ENCODE results near the gene ADAMTSL1. TPM values are rescaled to one million over a fixed set of nuclear protein-coding genes. Genes with fewer than 3 reads are reported as not detected.

The ADAMTSL1 gene
- total RNA-seq, 1 experiment from 2014 or later = not detected

DNA sequence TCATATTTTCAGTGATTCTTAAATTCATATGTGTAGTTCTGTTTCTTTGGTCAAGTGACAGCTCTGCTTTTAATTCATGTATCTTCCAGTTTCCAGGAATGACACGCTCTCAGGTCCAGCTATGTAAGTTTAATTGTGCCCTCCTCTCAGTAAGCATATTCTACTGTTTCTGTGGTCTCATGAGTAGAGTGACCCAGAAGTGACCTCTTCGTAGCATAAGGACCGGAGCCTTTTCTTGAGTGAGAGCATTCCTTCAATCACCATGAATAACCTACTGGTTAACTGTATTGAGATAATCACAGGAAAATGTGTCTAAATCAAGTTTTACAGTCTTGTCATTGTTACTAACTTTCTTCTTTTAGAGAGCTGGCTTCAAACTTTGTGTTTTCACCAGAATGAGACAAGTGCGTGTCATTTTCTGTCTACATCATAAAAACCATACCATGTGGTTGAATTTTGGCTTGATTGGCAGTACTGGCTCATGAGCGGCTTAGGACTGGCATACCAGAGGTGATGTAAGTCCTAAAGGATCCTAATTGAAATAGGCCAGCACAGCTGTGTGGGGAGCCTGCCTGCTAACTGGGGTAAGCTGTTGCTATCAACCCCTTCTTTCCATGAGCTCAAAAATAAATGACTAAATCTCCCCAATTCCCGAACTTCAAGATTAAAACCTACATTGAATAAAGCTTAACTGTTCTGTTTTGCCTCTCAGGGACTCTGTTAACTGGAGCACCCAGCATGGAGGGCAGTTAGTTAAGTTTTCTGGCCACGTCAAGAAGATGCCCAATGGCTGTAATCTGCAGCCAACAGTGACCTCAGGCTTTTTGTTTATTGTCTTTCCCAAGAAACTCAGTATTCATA, 4.8 kb downstream of the ADAMTSL1 start:
- BruUV-seq (replicated peaks) = no TSS peak
- Histone ChIP-seq H3K4me1 (ENCODE audit: control insufficient read depth in 1 of 2, insufficient read depth in 2 of 2, low read length in 2 of 2) (no peaks in the 10 kb centered on the region), H3K9me2 (ENCODE audit: insufficient read depth) (no peaks in the 10 kb centered on the region), H2AFZ (ENCODE audit: low read depth, low read length, poor library complexity, severe bottlenecking) (no peak overlapping the region), H3K9ac (ENCODE audit: low read length) (no peak overlapping the region), H4K20me1 (ENCODE audit: insufficient read depth) (no peaks in the 10 kb centered on the region), H3K27me3 (ENCODE audit: insufficient read depth, low read length) (no peaks in the 10 kb centered on the region), H3K4me2 (ENCODE audit: low read length) (no peak overlapping the region), H3K9me3 (ENCODE audit: control insufficient read depth in 1 of 2, insufficient read depth in 1 of 2, low read depth in 1 of 2, low read length in 2 of 2) (no peaks in the 10 kb centered on the region; a peak in 1 of 4 replicates), H3K36me3 (ENCODE audit: control insufficient read depth in 1 of 2, insufficient read depth in 2 of 2, low read length in 2 of 2) (no peaks in the 10 kb centered on the region), H3K4me3 (replicated peaks in 1 of 2; ENCODE audit: low read depth in 1 of 2, low read length in 2 of 2) (no peak overlapping the region), H3K79me2 (ENCODE audit: insufficient read depth, low read length) (no peaks in the 10 kb centered on the region), H3K27ac (ENCODE audit: low read depth, low read length) (no peak overlapping the region)
- ChIA-PET RAD21 (ENCODE audit: low non-redundant PET in 1 of 2, low total read pairs in 2 of 2, uncharacterized antibody in 2 of 2, unreplicated experiment in 2 of 2) (no interaction called here), CTCF (no interaction called here), POLR2A (no interaction called here)
- intact Hi-C loops (cut with micrococcal nuclease) = no loop called here
- DNase-seq (ENCODE audit: low read depth, low spot score) (no peak), ATAC-seq (no peak)
- TF ChIP-seq CEBPB (IDR thresholded peaks at IDR 0.05; ENCODE audit: low read depth) = no peak
- TF ChIP-seq, protein P1, sequence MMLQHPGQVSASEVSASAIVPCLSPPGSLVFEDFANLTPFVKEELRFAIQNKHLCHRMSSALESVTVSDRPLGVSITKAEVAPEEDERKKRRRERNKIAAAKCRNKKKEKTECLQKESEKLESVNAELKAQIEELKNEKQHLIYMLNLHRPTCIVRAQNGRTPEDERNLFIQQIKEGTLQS (IDR thresholded peaks at IDR 0.05) = no peak
- TF ChIP-seq JUND (IDR thresholded peaks at IDR 0.05) = no peak
- TF ChIP-seq, protein P2, sequence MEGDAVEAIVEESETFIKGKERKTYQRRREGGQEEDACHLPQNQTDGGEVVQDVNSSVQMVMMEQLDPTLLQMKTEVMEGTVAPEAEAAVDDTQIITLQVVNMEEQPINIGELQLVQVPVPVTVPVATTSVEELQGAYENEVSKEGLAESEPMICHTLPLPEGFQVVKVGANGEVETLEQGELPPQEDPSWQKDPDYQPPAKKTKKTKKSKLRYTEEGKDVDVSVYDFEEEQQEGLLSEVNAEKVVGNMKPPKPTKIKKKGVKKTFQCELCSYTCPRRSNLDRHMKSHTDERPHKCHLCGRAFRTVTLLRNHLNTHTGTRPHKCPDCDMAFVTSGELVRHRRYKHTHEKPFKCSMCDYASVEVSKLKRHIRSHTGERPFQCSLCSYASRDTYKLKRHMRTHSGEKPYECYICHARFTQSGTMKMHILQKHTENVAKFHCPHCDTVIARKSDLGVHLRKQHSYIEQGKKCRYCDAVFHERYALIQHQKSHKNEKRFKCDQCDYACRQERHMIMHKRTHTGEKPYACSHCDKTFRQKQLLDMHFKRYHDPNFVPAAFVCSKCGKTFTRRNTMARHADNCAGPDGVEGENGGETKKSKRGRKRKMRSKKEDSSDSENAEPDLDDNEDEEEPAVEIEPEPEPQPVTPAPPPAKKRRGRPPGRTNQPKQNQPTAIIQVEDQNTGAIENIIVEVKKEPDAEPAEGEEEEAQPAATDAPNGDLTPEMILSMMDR (IDR thresholded peaks at IDR 0.05 in 2 of 3, conservative IDR thresholded peaks at IDR 0.05 in 1 of 3; ENCODE audit: borderline replicate concordance in 1 of 3, insufficient read depth in 1 of 3, low read depth in 2 of 3, low read length in 2 of 3) = no peak
- TF ChIP-seq POLR2A (IDR thresholded peaks at IDR 0.05; ENCODE audit: borderline replicate concordance, extremely low read depth, insufficient read depth, insufficient read length) = no peak
- TF ChIP-seq, protein P3, sequence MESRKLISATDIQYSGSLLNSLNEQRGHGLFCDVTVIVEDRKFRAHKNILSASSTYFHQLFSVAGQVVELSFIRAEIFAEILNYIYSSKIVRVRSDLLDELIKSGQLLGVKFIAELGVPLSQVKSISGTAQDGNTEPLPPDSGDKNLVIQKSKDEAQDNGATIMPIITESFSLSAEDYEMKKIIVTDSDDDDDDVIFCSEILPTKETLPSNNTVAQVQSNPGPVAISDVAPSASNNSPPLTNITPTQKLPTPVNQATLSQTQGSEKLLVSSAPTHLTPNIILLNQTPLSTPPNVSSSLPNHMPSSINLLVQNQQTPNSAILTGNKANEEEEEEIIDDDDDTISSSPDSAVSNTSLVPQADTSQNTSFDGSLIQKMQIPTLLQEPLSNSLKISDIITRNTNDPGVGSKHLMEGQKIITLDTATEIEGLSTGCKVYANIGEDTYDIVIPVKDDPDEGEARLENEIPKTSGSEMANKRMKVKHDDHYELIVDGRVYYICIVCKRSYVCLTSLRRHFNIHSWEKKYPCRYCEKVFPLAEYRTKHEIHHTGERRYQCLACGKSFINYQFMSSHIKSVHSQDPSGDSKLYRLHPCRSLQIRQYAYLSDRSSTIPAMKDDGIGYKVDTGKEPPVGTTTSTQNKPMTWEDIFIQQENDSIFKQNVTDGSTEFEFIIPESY (IDR thresholded peaks at IDR 0.05; ENCODE audit: extremely low read depth, insufficient replicate concordance, low read length) = no peak
- no peak for TF ChIP-seq TCF7L2 (IDR thresholded peaks at IDR 0.05; ENCODE audit: borderline replicate concordance, extremely low read depth, insufficient read depth, insufficient read length)
- no peak for TF ChIP-seq CBX3 (IDR thresholded peaks at IDR 0.05; ENCODE audit: low read depth)
- no peak for TF ChIP-seq SIN3A (IDR thresholded peaks at IDR 0.05; ENCODE audit: low read depth)
- no peak for TF ChIP-seq FOSL1 (IDR thresholded peaks at IDR 0.05; ENCODE audit: low read depth)
